CD4-positive, alpha-beta T cell treated with Interleukin-6 at 100 ng/mL for 8 hours (primary cell): Measurements from ENCODE around the gene CDC42EP5.
"Not testable (repeated sequence)": the region's sequence is repeated elsewhere in the genome, so short reads cannot be mapped to it uniquely, and the experiment has no call there.

Experiments
- DNase-seq: peaks from one replicate; pipeline ENCODE4 v3.0.0-alpha.2; 2020; ENCODE audit warnings: mixed read lengths, low spot score

CDC42EP5 gene

GRCh38 chr19:54473071-54473891 is at the start of gene CDC42EP5:
Gene CDC42EP5 (minus strand): TSS chr19:54473296. CDS start chr19:54465547, 7,749 bp downstream.
- no peak for DNase-seq

GRCh38 chr19:54521860-54522513 is 48.9 kb upstream of the CDC42EP5 start:
- no peak for DNase-seq

GRCh38 chr19:54521022-54521859 is 48.1 kb upstream of the CDC42EP5 start:
- DNase-seq: no peak

GRCh38 chr19:54518844-54519243 is 45.7 kb upstream of the CDC42EP5 start:
- peak; percentile 8 for DNase-seq

GRCh38 chr19:54517483-54517882 is 44.4 kb upstream of the CDC42EP5 start:
- DNase-seq: peak; percentile 25

- DNase-seq: no peak
Measured at GRCh38 chr19:54515156-54515555, 42.1 kb upstream of the CDC42EP5 start.

- not testable (repeated sequence) for DNase-seq
Measured at GRCh38 chr19:54509200-54509940, 36.3 kb upstream of the CDC42EP5 start.

- not testable (repeated sequence) for DNase-seq
Measured at GRCh38 chr19:54508487-54508886, 35.4 kb upstream of the CDC42EP5 start.

- no peak for DNase-seq
Measured at GRCh38 chr19:54507824-54508223, 34.7 kb upstream of the CDC42EP5 start.

GRCh38 chr19:54507038-54507717 is 34.1 kb upstream of the CDC42EP5 start:
- DNase-seq: not testable (repeated sequence)

GRCh38 chr19:54506079-54506478 is 33.0 kb upstream of the CDC42EP5 start:
- DNase-seq: no peak

GRCh38 chr19:54505542-54505941 is 32.4 kb upstream of the CDC42EP5 start:
- not testable (repeated sequence) for DNase-seq

- DNase-seq: no peak
Measured at GRCh38 chr19:54502518-54503048, 29.5 kb upstream of the CDC42EP5 start, which contains the start of gene LAIR2. Gene LAIR2 (plus strand): TSS chr19:54502831. CDS start chr19:54502919, 88 bp downstream.

- DNase-seq: not testable (repeated sequence)
Measured at GRCh38 chr19:54498451-54498772, 25.3 kb upstream of the CDC42EP5 start.

GRCh38 chr19:54497747-54498450 is 24.8 kb upstream of the CDC42EP5 start:
- not testable (repeated sequence) for DNase-seq

- DNase-seq: not testable (repeated sequence)
Measured at GRCh38 chr19:54495284-54495683, 22.2 kb upstream of the CDC42EP5 start.

GRCh38 chr19:54493967-54494585 is 21.0 kb upstream of the CDC42EP5 start:
- DNase-seq: no peak

GRCh38 chr19:54493056-54493455 is 20.0 kb upstream of the CDC42EP5 start:
- not testable (repeated sequence) for DNase-seq

- no peak for DNase-seq
Measured at GRCh38 chr19:54492568-54492967, 19.5 kb upstream of the CDC42EP5 start.

- no peak for DNase-seq
Measured at GRCh38 chr19:54489766-54490165, 16.7 kb upstream of the CDC42EP5 start.
